Measurements from ENCODE around the gene IGFN1. TPM values are rescaled to one million over a fixed set of nuclear protein-coding genes. Genes with fewer than 3 reads are reported as not detected.

Gene IGFN1
- total RNA-seq, 2 experiments from 2014 or later = not detected

DNA sequence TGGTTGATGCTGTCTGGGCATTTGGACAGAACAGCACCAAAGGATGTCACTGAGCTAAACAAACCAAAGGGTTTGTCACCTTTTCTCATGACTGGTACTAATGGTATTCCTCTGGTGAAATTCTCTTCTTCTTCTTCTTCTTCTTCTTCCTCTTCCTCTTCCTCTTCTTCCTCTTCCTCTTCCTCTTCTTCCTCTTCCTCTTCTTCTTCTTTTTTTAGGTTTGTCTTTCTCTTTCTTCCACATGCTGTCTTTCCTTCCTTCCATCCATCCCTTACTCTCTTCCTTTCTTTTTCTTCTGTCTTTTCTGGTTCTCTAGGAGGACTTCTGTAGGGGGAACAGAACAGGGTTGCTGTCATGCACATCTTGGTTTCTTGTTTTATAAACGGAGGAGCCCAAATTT, 9.3 kb upstream of the IGFN1 start:
- POLR2A ChIA-PET = no interaction called here
- Mint-ChIP-seq H3K27ac (no peak overlapping the region), H3K27me3 (peaks cover 62% of the 10 kb centered on the region), H3K4me3 (no peak overlapping the region), H3K4me1 (ENCODE audit: low read depth) (no peaks in the 10 kb centered on the region), H3K36me3 (ENCODE audit: low read depth) (no peaks in the 10 kb centered on the region), H3K9me3 (no peaks in the 10 kb centered on the region)
- TF ChIP-seq, protein P1, sequence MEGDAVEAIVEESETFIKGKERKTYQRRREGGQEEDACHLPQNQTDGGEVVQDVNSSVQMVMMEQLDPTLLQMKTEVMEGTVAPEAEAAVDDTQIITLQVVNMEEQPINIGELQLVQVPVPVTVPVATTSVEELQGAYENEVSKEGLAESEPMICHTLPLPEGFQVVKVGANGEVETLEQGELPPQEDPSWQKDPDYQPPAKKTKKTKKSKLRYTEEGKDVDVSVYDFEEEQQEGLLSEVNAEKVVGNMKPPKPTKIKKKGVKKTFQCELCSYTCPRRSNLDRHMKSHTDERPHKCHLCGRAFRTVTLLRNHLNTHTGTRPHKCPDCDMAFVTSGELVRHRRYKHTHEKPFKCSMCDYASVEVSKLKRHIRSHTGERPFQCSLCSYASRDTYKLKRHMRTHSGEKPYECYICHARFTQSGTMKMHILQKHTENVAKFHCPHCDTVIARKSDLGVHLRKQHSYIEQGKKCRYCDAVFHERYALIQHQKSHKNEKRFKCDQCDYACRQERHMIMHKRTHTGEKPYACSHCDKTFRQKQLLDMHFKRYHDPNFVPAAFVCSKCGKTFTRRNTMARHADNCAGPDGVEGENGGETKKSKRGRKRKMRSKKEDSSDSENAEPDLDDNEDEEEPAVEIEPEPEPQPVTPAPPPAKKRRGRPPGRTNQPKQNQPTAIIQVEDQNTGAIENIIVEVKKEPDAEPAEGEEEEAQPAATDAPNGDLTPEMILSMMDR (IDR thresholded peaks at IDR 0.05) = no peak
- no peaks in the 10 kb centered on the region for H3K9me3 ChIP-seq (ENCODE audit: control insufficient read depth in 1 of 2, insufficient read depth in 1 of 2, low read length in 2 of 2)
- no peaks in the 10 kb centered on the region for H3K4me1 ChIP-seq (ENCODE audit: insufficient read depth, low read length)
- no peak overlapping the region for H3K27ac ChIP-seq (ENCODE audit: low read depth in 1 of 2, low read length in 2 of 2)
- intact Hi-C loops (cut with DNase I, micrococcal nuclease) = no loop called here
- no peak overlapping the region for H3K4me3 ChIP-seq (ENCODE audit: low read length)
- CTCF ChIA-PET = no interaction called here
- peaks cover 7 to 10% of the 10 kb centered on the region in 2 experiments for H3K27me3 ChIP-seq (ENCODE audit: control insufficient read depth in 1 of 2, insufficient read depth in 2 of 2, low read length in 2 of 2)
- H3K36me3 ChIP-seq (ENCODE audit: insufficient read depth, low read length) = no peaks in the 10 kb centered on the region
- ATAC-seq (ENCODE audit: poor library complexity) (no peak), DNase-seq (no peak)

DNA sequence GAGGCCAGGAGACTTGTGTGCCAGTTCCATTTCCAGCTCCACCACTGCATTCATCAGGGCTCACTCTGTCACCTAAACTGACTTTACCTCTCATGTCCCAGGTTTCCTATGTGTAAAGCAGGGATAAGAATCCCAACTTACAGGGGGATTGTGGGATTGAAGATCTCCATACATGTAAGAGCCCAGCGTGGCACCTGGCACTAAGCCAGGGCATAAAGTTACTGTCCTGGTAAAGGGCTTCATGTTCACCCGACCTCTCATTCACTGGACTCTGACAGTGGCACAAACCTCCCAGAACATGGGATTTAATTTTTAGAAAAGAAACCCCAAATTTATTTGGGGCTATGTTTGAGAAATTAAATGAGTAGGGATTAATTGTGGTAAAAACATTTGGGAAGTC, 8.9 kb upstream of the IGFN1 start:
- Mint-ChIP-seq H3K27ac (no peak overlapping the region), H3K4me1 (ENCODE audit: low read depth) (no peaks in the 10 kb centered on the region), H3K36me3 (ENCODE audit: low read depth) (no peaks in the 10 kb centered on the region), H3K4me3 (no peak overlapping the region), H3K27me3 (peaks cover 63% of the 10 kb centered on the region), H3K9me3 (no peaks in the 10 kb centered on the region)
- Histone ChIP-seq H3K27ac (ENCODE audit: low read depth in 1 of 2, low read length in 2 of 2) (no peak overlapping the region), H3K36me3 (ENCODE audit: insufficient read depth, low read length) (no peaks in the 10 kb centered on the region), H3K27me3 (ENCODE audit: control insufficient read depth in 1 of 2, insufficient read depth in 2 of 2, low read length in 2 of 2) (peaks cover 5 to 10% of the 10 kb centered on the region in 2 experiments), H3K4me1 (ENCODE audit: insufficient read depth, low read length) (no peaks in the 10 kb centered on the region), H3K9me3 (ENCODE audit: control insufficient read depth in 1 of 2, insufficient read depth in 1 of 2, low read length in 2 of 2) (no peaks in the 10 kb centered on the region), H3K4me3 (ENCODE audit: low read length) (no peak overlapping the region)
- ATAC-seq (ENCODE audit: poor library complexity) = no peak
- ChIA-PET CTCF (no interaction called here), POLR2A (no interaction called here)
- intact Hi-C loops (cut with DNase I, micrococcal nuclease) = no loop called here
- TF ChIP-seq, protein P1 (IDR thresholded peaks at IDR 0.05) = no peak
- no peak for DNase-seq

DNA sequence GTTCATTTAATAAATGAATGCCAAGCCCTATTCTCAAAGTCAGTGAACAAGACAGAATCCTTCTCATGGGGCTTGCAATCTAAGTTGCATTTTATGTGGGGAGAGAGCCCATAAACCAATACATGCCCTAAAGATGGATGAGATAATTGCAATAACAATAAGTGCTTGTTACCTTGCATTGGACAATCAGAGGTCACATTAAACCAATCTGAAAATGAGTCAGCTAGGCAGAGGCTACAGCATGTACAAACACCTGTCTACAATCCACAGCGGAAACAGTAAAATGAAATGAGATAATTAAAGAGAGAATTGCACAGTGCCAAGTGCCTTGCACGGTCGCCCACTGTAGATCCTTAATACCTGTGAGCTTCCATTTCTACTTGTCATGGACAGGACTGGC, 7.4 kb upstream of the IGFN1 start:
- Histone ChIP-seq H3K27ac (ENCODE audit: low read depth in 1 of 2, low read length in 2 of 2) (no peak overlapping the region), H3K4me3 (ENCODE audit: low read length) (no peak overlapping the region), H3K4me1 (ENCODE audit: insufficient read depth, low read length) (no peaks in the 10 kb centered on the region), H3K27me3 (ENCODE audit: control insufficient read depth in 1 of 2, insufficient read depth in 2 of 2, low read length in 2 of 2) (peaks cover 5 to 10% of the 10 kb centered on the region in 2 experiments), H3K9me3 (ENCODE audit: control insufficient read depth in 1 of 2, insufficient read depth in 1 of 2, low read length in 2 of 2) (no peaks in the 10 kb centered on the region), H3K36me3 (ENCODE audit: insufficient read depth, low read length) (no peaks in the 10 kb centered on the region)
- DNase-seq (no peak), ATAC-seq (ENCODE audit: poor library complexity) (no peak)
- Mint-ChIP-seq H3K27ac (no peak overlapping the region), H3K27me3 (peaks cover 51% of the 10 kb centered on the region), H3K9me3 (no peaks in the 10 kb centered on the region), H3K4me3 (no peak overlapping the region), H3K36me3 (ENCODE audit: low read depth) (no peaks in the 10 kb centered on the region), H3K4me1 (ENCODE audit: low read depth) (no peaks in the 10 kb centered on the region)
- ChIA-PET CTCF (no interaction called here), POLR2A (no interaction called here)
- intact Hi-C loops (cut with DNase I, micrococcal nuclease) = no loop called here
- TF ChIP-seq, protein P1 (IDR thresholded peaks at IDR 0.05) = no peak

All from CD4-positive, alpha-beta T cell (primary cell).